ENCODE results near the gene SRPK2. TPM values are rescaled to one million over a fixed set of nuclear protein-coding genes. Genes with fewer than 3 reads are reported as not detected.

The SRPK2 gene
- total RNA-seq, 4 donors from 2014 or later = 21.5 to 35.1 (median 29.2) TPM

- TF ChIP-seq CTCF (IDR thresholded peaks at IDR 0.05) = no peak
- TF ChIP-seq POLR2A (IDR thresholded peaks at IDR 0.05) = no peak
- intact Hi-C loops (cut with DNase I) = no loop called here
- no peak overlapping the region for H3K4me3 ChIP-seq
- no peaks in the 10 kb centered on the region for H3K27me3 ChIP-seq
- peaks cover 16 to 52% (median 32%) of the 10 kb centered on the region in 3 donors for H3K4me1 ChIP-seq
- H3K27ac ChIP-seq = no peak overlapping the region
- H3K9me3 ChIP-seq = no peaks in the 10 kb centered on the region
- no peaks in the 10 kb centered on the region for H3K36me3 ChIP-seq
- DNase-seq = no peak
- WGBS, 2 donors = 75 to 85% methylated on average over 6 of the region's 6 CpGs
Measured at GRCh38 chr7:105355701-105356100, 33.0 kb downstream of the SRPK2 start.

- no peak for DNase-seq
- peaks cover 16 to 52% (median 32%) of the 10 kb centered on the region in 3 donors for H3K4me1 ChIP-seq
- H3K27ac ChIP-seq = peak overlapping the region in 2 of 4 donors; percentile 23 to 44
- TF ChIP-seq CTCF (IDR thresholded peaks at IDR 0.05) (no peak), POLR2A (IDR thresholded peaks at IDR 0.05) (no peak)
- no peaks in the 10 kb centered on the region for H3K36me3 ChIP-seq
- no peak overlapping the region for H3K4me3 ChIP-seq
- no peaks in the 10 kb centered on the region for H3K9me3 ChIP-seq
- no peaks in the 10 kb centered on the region for H3K27me3 ChIP-seq
- 55 to 70% methylated on average over 1 to 2 of the region's 2 CpGs for WGBS, 2 donors
- intact Hi-C loops (cut with DNase I) = no loop called here
Measured at GRCh38 chr7:105354383-105354782, 34.3 kb downstream of the SRPK2 start.

- WGBS, 2 donors = 44 to 53% methylated on average over 4 to 5 of the region's 5 CpGs
- Histone ChIP-seq H3K9me3 (no peaks in the 10 kb centered on the region), H3K4me1 (peaks cover 16 to 52% (median 32%) of the 10 kb centered on the region in 3 donors), H3K27ac (peak overlapping the region in 2 of 4 donors; percentile 23 to 44), H3K36me3 (no peaks in the 10 kb centered on the region), H3K4me3 (no peak overlapping the region), H3K27me3 (no peaks in the 10 kb centered on the region)
- TF ChIP-seq POLR2A (IDR thresholded peaks at IDR 0.05) (no peak), CTCF (IDR thresholded peaks at IDR 0.05) (no peak)
- DNase-seq = no peak
- intact Hi-C loops (cut with DNase I) = no loop called here
Measured at GRCh38 chr7:105353752-105354328, 34.9 kb downstream of the SRPK2 start.

GRCh38 chr7:105352901-105353668, 35.6 kb downstream of the SRPK2 start:
- Histone ChIP-seq H3K36me3 (no peaks in the 10 kb centered on the region), H3K4me3 (no peak overlapping the region), H3K4me1 (peaks cover 16 to 52% (median 32%) of the 10 kb centered on the region in 3 donors), H3K27ac (peak overlapping the region; percentile 26 to 76 (median 48)), H3K9me3 (no peaks in the 10 kb centered on the region), H3K27me3 (no peaks in the 10 kb centered on the region)
- intact Hi-C loops (cut with DNase I) = no loop called here
- TF ChIP-seq CTCF (IDR thresholded peaks at IDR 0.05) (no peak), POLR2A (IDR thresholded peaks at IDR 0.05) (no peak)
- DNase-seq = no peak
- WGBS, 2 donors = 72 to 75% methylated on average over 2 to 4 of the region's 4 CpGs

- TF ChIP-seq POLR2A (IDR thresholded peaks at IDR 0.05) (peak in 1 of 4 donors; percentile 41), CTCF (IDR thresholded peaks at IDR 0.05) (no peak)
- H3K4me1 ChIP-seq = peaks cover 16 to 52% (median 32%) of the 10 kb centered on the region in 3 donors
Measured at GRCh38 chr7:105352018-105352612, 36.6 kb downstream of the SRPK2 start.

More at GRCh38 chr7:105352018-105352612, 36.6 kb downstream of the SRPK2 start:
- DNase-seq = peak; percentile 17
- H3K36me3 ChIP-seq = no peaks in the 10 kb centered on the region
- H3K9me3 ChIP-seq = no peaks in the 10 kb centered on the region
- peak overlapping the region; percentile 26 to 83 (median 64) for H3K27ac ChIP-seq
- intact Hi-C loops (cut with DNase I) = no loop called here
- WGBS, 2 donors = 17 to 52% methylated on average over 2 to 3 of the region's 3 CpGs
- H3K4me3 ChIP-seq = peak overlapping the region in 1 of 4 donors; percentile 39
- H3K27me3 ChIP-seq = no peaks in the 10 kb centered on the region
